K562 (cell line): ENCODE results near the gene EFNB3. TPM values are rescaled to one million over a fixed set of nuclear protein-coding genes. Genes with fewer than 3 reads are reported as not detected.

ENCODE experiments used
- BCOR ChIP-seq: fragments of 450-650 bp; IDR thresholded peaks from 2 replicates; pipeline ENCODE4 v1.6.1; 2016
- CBX1 ChIP-seq: sonication (generic); IDR thresholded peaks from 2 replicates; pipeline ENCODE4 v1.6.1; 2016; ENCODE audit warnings: antibody characterized with exemption, low read depth, mild to moderate bottlenecking
- CXXC5 ChIP-seq: fragments of 250-450 bp; sonication (Bioruptor Pico); IDR thresholded peaks from 2 replicates; pipeline ENCODE4 v1.8.0; 2022; ENCODE audit warnings: inconsistent platforms, mild to moderate bottlenecking, moderate library complexity
- DNMT1 ChIP-seq: fragments of 450-650 bp; IDR thresholded peaks from 2 replicates; pipeline ENCODE4 v1.6.1; 2016; ENCODE audit warnings: antibody characterized with exemption, mild to moderate bottlenecking
- EGR1 ChIP-seq: fragments of 450-650 bp; conservative IDR thresholded peaks from 2 replicates; pipeline ENCODE4 v1.6.1; 2017; ENCODE audit warnings: mild to moderate bottlenecking
- ETV5 ChIP-seq: sonication (generic); formaldehyde crosslinking; IDR thresholded peaks from 2 replicates; pipeline ENCODE4 v1.4.0; 2020; ENCODE audit warnings: low read depth, mild to moderate bottlenecking, missing genetic modification reagents
- GABPA ChIP-seq: fragments of 200-800 bp; sonication (Bioruptor generic); conservative IDR thresholded peaks from 2 replicates; pipeline ENCODE4 v1.6.1; 2016; ENCODE audit warnings: low read depth, missing genetic modification characterization, missing compliant biosample characterization
- HINFP ChIP-seq: fragments of 450-650 bp; conservative IDR thresholded peaks from 2 replicates; pipeline ENCODE4 v1.6.1; 2016; ENCODE audit warnings: missing genetic modification characterization, low read depth, mild to moderate bottlenecking, control low read depth, missing compliant biosample characterization
- HOMEZ ChIP-seq: fragments of 250-450 bp; sonication (Bioruptor Pico); IDR thresholded peaks from 2 replicates; pipeline ENCODE4 v1.4.0; 2020; ENCODE audit warnings: mild to moderate bottlenecking, moderate library complexity
- KLF16 ChIP-seq: IDR thresholded peaks from 2 replicates; pipeline ENCODE4 v1.6.1; 2016; ENCODE audit warnings: antibody characterized with exemption
- MYBL2 ChIP-seq, 2 experiments: fragments of 450-650 bp in 1 of 2; sonication (generic) in 1 of 2; formaldehyde crosslinking in 1 of 2; IDR thresholded peaks; 2 replicates each; pipeline versions ENCODE4 v1.6.1 to v1.8.1; 2017 to 2022; ENCODE audit warnings: borderline replicate concordance in 1 of 2, inconsistent platforms in 1 of 2, low read depth in 1 of 2, mild to moderate bottlenecking in 1 of 2, missing genetic modification reagents in 1 of 2, moderate library complexity in 1 of 2
- NR2C2 ChIP-seq, 2 experiments: fragments of 200-800 bp in 1 of 2; sonication (Bioruptor generic) in 1 of 2; sonication (generic) in 1 of 2; formaldehyde crosslinking in 1 of 2; IDR thresholded peaks; 2 replicates each; pipeline versions ENCODE4 v1.6.1 to v1.8.0; 2016 to 2022; ENCODE audit warnings: mild to moderate bottlenecking in 1 of 2, missing compliant biosample characterization in 1 of 2, missing genetic modification characterization in 1 of 2, missing genetic modification reagents in 1 of 2
- SAFB2 ChIP-seq: fragments of 200-400 bp; formaldehyde crosslinking; IDR thresholded peaks from 2 replicates; pipeline ENCODE4 v1.6.1; 2018; ENCODE audit warnings: borderline replicate concordance, low read length, low read depth, moderate library complexity; ENCODE audit not compliant: severe bottlenecking
- SMARCA5 ChIP-seq: fragments of 450-650 bp; IDR thresholded peaks from 2 replicates; pipeline ENCODE4 v1.6.1; 2016
- VEZF1 ChIP-seq: fragments of 200-800 bp; sonication (Bioruptor generic); IDR thresholded peaks from 2 replicates; pipeline ENCODE4 v1.6.1; 2017; ENCODE audit warnings: missing genetic modification characterization, missing compliant biosample characterization
- WHSC1 ChIP-seq: IDR thresholded peaks from one replicate; pipeline ENCODE4 v1.6.1; 2012; ENCODE audit warnings: low read length, control low read depth, inconsistent platforms
- ZNF764 ChIP-seq: fragments of 250-450 bp; sonication (Bioruptor Pico); IDR thresholded peaks from 2 replicates; pipeline ENCODE4 v1.4.0; 2020; ENCODE audit warnings: low read depth, mild to moderate bottlenecking, moderate library complexity
- ZNF766 ChIP-seq: fragments of 200-800 bp; sonication (Bioruptor generic); conservative IDR thresholded peaks from 2 replicates; pipeline ENCODE4 v1.6.1; 2016; ENCODE audit warnings: missing genetic modification characterization, missing compliant biosample characterization
- polyA plus RNA-seq, 8 experiments: library from polyadenylated mRNA; depleted of rRNA in 4 of 8; stranded (reverse) in 5 of 8; unstranded in 3 of 8; fragments of >200 nt; fragmentation: Nextera tagmentation in 2 of 8; fragmentation: Illumina TruSeq in 1 of 8; extraction: Ambion mirVana in 2 of 8; extraction: Trizol in 1 of 8; gene quantifications; 2 replicates each; pipeline versions ENCODE4 v1.2.1 to v1.2.3, GENCODE V29; 2011 to 2014; ENCODE audit warnings: inconsistent platforms in 1 of 8, missing spikeins in 1 of 8
- total RNA-seq, 7 experiments: library from RNA; depleted of rRNA in 6 of 7; stranded (reverse); fragments of >200 nt in 6 of 7; fragmentation: Illumina TruSeq in 2 of 7; extraction: Trizol in 2 of 7; gene quantifications; 2 replicates each; pipeline versions ENCODE4 v1.2.1 to v1.2.3, GENCODE V29; 2011 to 2021; ENCODE audit warnings: low replicate concordance in 1 of 7
- TF ChIP-seq, protein P1 (sequence below): fragments of 250-450 bp; sonication (Bioruptor Pico); IDR thresholded peaks from 2 replicates; pipeline ENCODE4 v1.5.0; 2021
- TF ChIP-seq, protein P2 (sequence below): IDR thresholded peaks from 2 replicates; pipeline ENCODE4 v1.6.1; 2014; ENCODE audit warnings: antibody characterized with exemption

EFNB3 gene
- total and polyA plus RNA-seq, 9 of the 15 experiments (the other 6 are each of a cell fraction or from before 2014, with no cell fraction given), result not detected

GRCh38 chr17:7687908-7688807, 16.8 kb upstream of the EFNB3 start, which contains the start of gene WRAP53 (continued):
- TF ChIP-seq DNMT1 (no peak), WHSC1 (no peak), MYBL2 (IDR thresholded peaks at IDR 0.05; ENCODE audit: low read depth) (no peak), MYBL2 (CRISPR knock-in tag; IDR thresholded peaks at IDR 0.05; ENCODE audit: borderline replicate concordance) (no peak), EGR1 (peak; percentile 56), BCOR (no peak), ZNF766 (peak; percentile 75), CXXC5 (CRISPR knock-in tag) (peak; percentile 89), KLF16 (peak; percentile 49; the same call in 1 of the 2 replicates), CBX1 (0 out of 2 replicates have a peak, but pooled peaks have one; percentile 28), NR2C2 (CRISPR knock-in tag; IDR thresholded peaks at IDR 0.05) (peak; percentile 92), NR2C2 (tag; IDR thresholded peaks at IDR 0.05) (peak; percentile 98), VEZF1 (CRISPR knock-in tag) (no peak; the same call in none of the 2 replicates), GABPA (peak; percentile 50), HINFP (tag) (0 out of 2 replicates have a peak, but pooled peaks have one; percentile 33), HOMEZ (CRISPR knock-in tag) (no peak), ETV5 (no peak), SMARCA5 (0 out of 2 replicates have a peak, but pooled peaks have one; percentile 32), SAFB2 (no peak), ZNF764 (CRISPR knock-in tag) (no peak)
- TF ChIP-seq, protein P1, sequence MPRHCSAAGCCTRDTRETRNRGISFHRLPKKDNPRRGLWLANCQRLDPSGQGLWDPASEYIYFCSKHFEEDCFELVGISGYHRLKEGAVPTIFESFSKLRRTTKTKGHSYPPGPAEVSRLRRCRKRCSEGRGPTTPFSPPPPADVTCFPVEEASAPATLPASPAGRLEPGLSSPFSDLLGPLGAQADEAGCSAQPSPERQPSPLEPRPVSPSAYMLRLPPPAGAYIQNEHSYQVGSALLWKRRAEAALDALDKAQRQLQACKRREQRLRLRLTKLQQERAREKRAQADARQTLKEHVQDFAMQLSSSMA (CRISPR knock-in tag), result no peak
- TF ChIP-seq, protein P2, sequence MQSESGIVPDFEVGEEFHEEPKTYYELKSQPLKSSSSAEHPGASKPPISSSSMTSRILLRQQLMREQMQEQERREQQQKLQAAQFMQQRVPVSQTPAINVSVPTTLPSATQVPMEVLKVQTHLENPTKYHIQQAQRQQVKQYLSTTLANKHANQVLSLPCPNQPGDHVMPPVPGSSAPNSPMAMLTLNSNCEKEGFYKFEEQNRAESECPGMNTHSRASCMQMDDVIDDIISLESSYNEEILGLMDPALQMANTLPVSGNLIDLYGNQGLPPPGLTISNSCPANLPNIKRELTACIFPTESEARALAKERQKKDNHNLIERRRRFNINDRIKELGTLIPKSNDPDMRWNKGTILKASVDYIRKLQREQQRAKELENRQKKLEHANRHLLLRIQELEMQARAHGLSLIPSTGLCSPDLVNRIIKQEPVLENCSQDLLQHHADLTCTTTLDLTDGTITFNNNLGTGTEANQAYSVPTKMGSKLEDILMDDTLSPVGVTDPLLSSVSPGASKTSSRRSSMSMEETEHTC, result no peak
